ENCODE results near the gene SNTG2. TPM values are rescaled to one million over a fixed set of nuclear protein-coding genes. Genes with fewer than 3 reads are reported as not detected.

The SNTG2 gene
- polyA plus RNA-seq, 1 experiment, result 0.31 TPM

DNA sequence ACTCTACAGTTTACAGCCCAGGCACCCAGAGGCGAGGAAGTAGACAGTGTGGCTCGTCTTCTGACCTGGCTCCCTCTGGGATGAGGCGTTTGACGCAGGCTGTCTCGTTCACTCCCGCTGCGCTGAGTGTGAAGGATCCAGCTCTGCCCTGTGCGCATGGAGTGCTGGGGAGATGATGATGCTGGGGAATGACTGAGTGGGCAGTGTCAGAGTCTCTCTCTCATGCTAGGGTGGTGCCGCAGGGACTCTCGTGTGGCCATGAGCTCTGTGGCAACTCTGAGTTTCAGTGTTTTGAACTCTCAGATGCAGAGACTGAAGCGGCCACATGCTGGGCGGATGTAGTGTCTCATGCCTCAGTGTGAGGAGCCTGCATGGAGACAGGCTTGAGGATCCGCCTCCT is 344.3 kb downstream of the SNTG2 start:
- H3K27me3 ChIP-seq (ENCODE audit: control insufficient read depth, insufficient read depth, low read length), result no peaks in the 10 kb centered on the region
- H3K36me3 ChIP-seq (ENCODE audit: control insufficient read depth, insufficient read depth, low read length), result no peaks in the 10 kb centered on the region
- POLR2A ChIA-PET, result no interaction called here
- no peak overlapping the region for H3K4me3 ChIP-seq (ENCODE audit: low read depth, low read length)
- CTCF ChIA-PET, result no interaction called here
- TF ChIP-seq CTCF (IDR thresholded peaks at IDR 0.05; ENCODE audit: insufficient read depth, low read depth, low read length), result no peak
- no peak for DNase-seq (ENCODE audit: low read depth)

GRCh38 chr2:1295740-1296139 is 345.1 kb downstream of the SNTG2 start:
- ChIA-PET POLR2A (no interaction called here), CTCF (no interaction called here)
- H3K36me3 ChIP-seq (ENCODE audit: control insufficient read depth, insufficient read depth, low read length), result no peaks in the 10 kb centered on the region
- no peak for TF ChIP-seq CTCF (IDR thresholded peaks at IDR 0.05; ENCODE audit: insufficient read depth, low read depth, low read length)
- no peak for DNase-seq (ENCODE audit: low read depth)
- H3K27me3 ChIP-seq (ENCODE audit: control insufficient read depth, insufficient read depth, low read length), result no peaks in the 10 kb centered on the region
- H3K4me3 ChIP-seq (ENCODE audit: low read depth, low read length), result no peak overlapping the region

DNA sequence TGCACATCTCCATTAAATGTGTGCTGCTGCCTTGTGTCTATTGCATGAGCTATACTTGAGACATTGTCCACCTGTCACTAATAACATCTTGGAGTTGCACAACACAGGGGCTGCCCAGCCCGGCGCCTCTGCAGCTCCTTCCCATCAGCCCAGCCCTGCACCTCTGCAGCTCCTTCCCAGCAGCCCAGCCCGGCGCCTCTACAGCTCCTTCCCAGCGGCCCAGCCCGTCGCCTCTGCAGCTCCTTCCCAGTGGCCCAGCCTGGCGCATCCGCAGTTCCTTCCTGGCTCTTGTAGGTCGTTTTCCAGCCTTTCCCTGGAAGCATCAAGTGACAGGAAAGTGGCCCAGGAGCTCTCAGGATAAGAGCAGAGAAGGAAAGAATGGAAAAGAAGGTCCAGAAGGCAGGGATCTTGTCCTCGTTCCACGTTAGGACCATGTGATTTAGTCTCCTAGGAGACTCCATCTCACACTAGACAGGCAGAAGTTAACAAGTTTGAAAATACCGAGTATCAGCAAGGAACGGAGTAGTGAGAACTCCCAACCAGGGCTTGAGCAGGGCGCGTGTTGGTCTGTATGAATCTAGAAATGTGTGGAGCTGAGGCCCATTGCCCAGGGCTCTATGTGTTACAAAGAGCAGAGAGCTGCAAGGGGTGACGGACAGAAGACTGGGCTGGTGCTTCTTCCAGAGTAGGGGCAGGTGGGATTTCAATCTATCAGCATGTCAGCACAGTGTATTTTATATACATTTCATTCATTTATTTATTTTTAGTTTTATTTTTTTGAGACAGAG is 346.9 kb downstream of the SNTG2 start:
- Histone ChIP-seq H3K27me3 (ENCODE audit: control insufficient read depth, insufficient read depth, low read length) (no peaks in the 10 kb centered on the region), H3K36me3 (ENCODE audit: control insufficient read depth, insufficient read depth, low read length) (no peaks in the 10 kb centered on the region), H3K4me3 (ENCODE audit: low read depth, low read length) (no peak overlapping the region)
- ChIA-PET CTCF (no interaction called here), POLR2A (no interaction called here)
- no peak for DNase-seq (ENCODE audit: low read depth)
- no peak for TF ChIP-seq CTCF (IDR thresholded peaks at IDR 0.05; ENCODE audit: insufficient read depth, low read depth, low read length)

- ChIA-PET CTCF (no interaction called here), POLR2A (no interaction called here)
- no peak for TF ChIP-seq CTCF (IDR thresholded peaks at IDR 0.05; ENCODE audit: insufficient read depth, low read depth, low read length)
- Histone ChIP-seq H3K4me3 (ENCODE audit: low read depth, low read length) (no peak overlapping the region), H3K36me3 (ENCODE audit: control insufficient read depth, insufficient read depth, low read length) (no peaks in the 10 kb centered on the region), H3K27me3 (ENCODE audit: control insufficient read depth, insufficient read depth, low read length) (no peaks in the 10 kb centered on the region)
- no peak for DNase-seq (ENCODE audit: low read depth)
Measured at GRCh38 chr2:1299043-1299442, 348.4 kb downstream of the SNTG2 start.

- Histone ChIP-seq H3K4me3 (ENCODE audit: low read depth, low read length) (no peak overlapping the region), H3K27me3 (ENCODE audit: control insufficient read depth, insufficient read depth, low read length) (no peaks in the 10 kb centered on the region), H3K36me3 (ENCODE audit: control insufficient read depth, insufficient read depth, low read length) (no peaks in the 10 kb centered on the region)
- CTCF ChIA-PET, result interaction anchor here (0.6 to 1.2 kb wide), 2 partner anchors 176 to 1097 kb away, joined by 3 read pairs; no protein-coding TSS in a partner anchor
- POLR2A ChIA-PET, result no interaction called here
- no peak for TF ChIP-seq CTCF (IDR thresholded peaks at IDR 0.05; ENCODE audit: insufficient read depth, low read depth, low read length)
- DNase-seq (ENCODE audit: low read depth), result no peak
Measured at GRCh38 chr2:1300284-1300683, 349.6 kb downstream of the SNTG2 start.

Data from BJ (cell line).